ENCODE data around the gene PDE11A.

PDE11A gene

DNA sequence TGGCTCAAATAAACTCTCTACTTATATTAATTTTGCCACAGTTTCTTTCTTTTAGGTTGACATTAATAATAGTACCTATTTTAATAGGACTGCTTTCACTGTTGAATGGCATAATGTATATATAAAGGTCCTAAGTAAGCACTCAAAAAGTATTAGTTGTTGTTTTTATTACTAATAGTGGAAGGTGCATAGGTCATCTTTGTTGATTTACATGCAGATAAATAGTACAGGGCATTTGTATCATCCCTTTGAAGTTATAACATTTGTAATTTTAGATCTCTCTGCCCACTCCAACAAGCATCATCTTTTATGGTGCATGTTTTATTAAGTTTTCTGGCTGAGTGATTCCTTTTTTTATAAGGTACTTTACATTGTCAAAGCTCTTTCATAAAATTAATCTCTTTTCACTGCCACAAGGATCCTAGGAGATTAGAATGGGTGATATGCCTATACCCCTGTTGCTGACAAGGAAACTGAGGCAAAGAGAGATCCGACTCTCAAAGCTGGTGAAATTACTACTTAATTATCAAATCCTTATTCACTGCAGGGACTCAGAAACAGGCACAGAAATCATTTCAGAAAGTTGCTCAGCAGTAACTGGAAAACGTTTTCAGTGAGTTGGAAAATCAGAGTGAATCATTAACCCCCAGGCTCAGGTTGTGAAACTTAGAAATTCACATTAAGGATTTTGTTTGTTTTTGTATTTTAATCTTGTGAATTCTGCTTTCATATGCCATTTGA, 380.4 kb downstream of the PDE11A start:
- H3K27me3 ChIP-seq (ENCODE audit: low read depth, low read length): no peaks in the 10 kb centered on the region
- no peaks in the 10 kb centered on the region for H3K9me3 ChIP-seq (ENCODE audit: insufficient read depth, low read length)
- H3K4me2 ChIP-seq (ENCODE audit: low read length): no peak overlapping the region
- H4K20me1 ChIP-seq (ENCODE audit: insufficient read depth, low read length): no peaks in the 10 kb centered on the region
- H3K4me3 ChIP-seq (ENCODE audit: low read length): no peak overlapping the region
- TF ChIP-seq, protein P1, sequence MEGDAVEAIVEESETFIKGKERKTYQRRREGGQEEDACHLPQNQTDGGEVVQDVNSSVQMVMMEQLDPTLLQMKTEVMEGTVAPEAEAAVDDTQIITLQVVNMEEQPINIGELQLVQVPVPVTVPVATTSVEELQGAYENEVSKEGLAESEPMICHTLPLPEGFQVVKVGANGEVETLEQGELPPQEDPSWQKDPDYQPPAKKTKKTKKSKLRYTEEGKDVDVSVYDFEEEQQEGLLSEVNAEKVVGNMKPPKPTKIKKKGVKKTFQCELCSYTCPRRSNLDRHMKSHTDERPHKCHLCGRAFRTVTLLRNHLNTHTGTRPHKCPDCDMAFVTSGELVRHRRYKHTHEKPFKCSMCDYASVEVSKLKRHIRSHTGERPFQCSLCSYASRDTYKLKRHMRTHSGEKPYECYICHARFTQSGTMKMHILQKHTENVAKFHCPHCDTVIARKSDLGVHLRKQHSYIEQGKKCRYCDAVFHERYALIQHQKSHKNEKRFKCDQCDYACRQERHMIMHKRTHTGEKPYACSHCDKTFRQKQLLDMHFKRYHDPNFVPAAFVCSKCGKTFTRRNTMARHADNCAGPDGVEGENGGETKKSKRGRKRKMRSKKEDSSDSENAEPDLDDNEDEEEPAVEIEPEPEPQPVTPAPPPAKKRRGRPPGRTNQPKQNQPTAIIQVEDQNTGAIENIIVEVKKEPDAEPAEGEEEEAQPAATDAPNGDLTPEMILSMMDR (IDR thresholded peaks at IDR 0.05; ENCODE audit: low read depth, low read length): no peak
- no peak for TF ChIP-seq EZH2phosphoT487 (IDR thresholded peaks at IDR 0.05; ENCODE audit: low read depth)
- H3K27ac ChIP-seq (ENCODE audit: low read length): no peak overlapping the region
- no peaks in the 10 kb centered on the region for H3K36me3 ChIP-seq (replicated peaks; ENCODE audit: low read depth, low read length)
- H3K9ac ChIP-seq (ENCODE audit: low read length): no peak overlapping the region
- no peak overlapping the region for H2AFZ ChIP-seq (ENCODE audit: low read depth, low read length)
- H3K4me1 ChIP-seq (ENCODE audit: low read length): peaks cover 5% of the 10 kb centered on the region
- H3K79me2 ChIP-seq (ENCODE audit: low read length): no peaks in the 10 kb centered on the region

- H3K9ac ChIP-seq (ENCODE audit: low read length): no peak overlapping the region
These were observed 381.4 kb downstream of the PDE11A start for GRCh38 chr2:177691177-177691576.

GRCh38 chr2:177689623-177690022, 383.0 kb downstream of the PDE11A start:
- TF ChIP-seq, protein P1 (IDR thresholded peaks at IDR 0.05; ENCODE audit: low read depth, low read length): no peak
- TF ChIP-seq EZH2phosphoT487 (IDR thresholded peaks at IDR 0.05; ENCODE audit: low read depth): no peak
- no peaks in the 10 kb centered on the region for H3K27me3 ChIP-seq (ENCODE audit: low read depth, low read length)
- H3K36me3 ChIP-seq (replicated peaks; ENCODE audit: low read depth, low read length): no peaks in the 10 kb centered on the region
- no peak overlapping the region for H3K27ac ChIP-seq (ENCODE audit: low read length)
- H3K9me3 ChIP-seq (ENCODE audit: insufficient read depth, low read length): no peaks in the 10 kb centered on the region
- H3K4me1 ChIP-seq (ENCODE audit: low read length): peaks cover 5% of the 10 kb centered on the region
- H4K20me1 ChIP-seq (ENCODE audit: insufficient read depth, low read length): no peaks in the 10 kb centered on the region
- H3K4me3 ChIP-seq (ENCODE audit: low read length): no peak overlapping the region
- H3K9ac ChIP-seq (ENCODE audit: low read length): no peak overlapping the region
- no peak overlapping the region for H2AFZ ChIP-seq (ENCODE audit: low read depth, low read length)
- no peaks in the 10 kb centered on the region for H3K79me2 ChIP-seq (ENCODE audit: low read length)
- H3K4me2 ChIP-seq (ENCODE audit: low read length): no peak overlapping the region

More at GRCh38 chr2:177691177-177691576, 381.4 kb downstream of the PDE11A start:
- H3K4me2 ChIP-seq (ENCODE audit: low read length): no peak overlapping the region
- H3K27me3 ChIP-seq (ENCODE audit: low read depth, low read length): no peaks in the 10 kb centered on the region
- H3K4me1 ChIP-seq (ENCODE audit: low read length): peaks cover 5% of the 10 kb centered on the region
- no peak overlapping the region for H2AFZ ChIP-seq (ENCODE audit: low read depth, low read length)
- TF ChIP-seq, protein P1 (IDR thresholded peaks at IDR 0.05; ENCODE audit: low read depth, low read length): no peak
- no peak for TF ChIP-seq EZH2phosphoT487 (IDR thresholded peaks at IDR 0.05; ENCODE audit: low read depth)
- H3K79me2 ChIP-seq (ENCODE audit: low read length): no peaks in the 10 kb centered on the region
- H3K4me3 ChIP-seq (ENCODE audit: low read length): no peak overlapping the region
- no peaks in the 10 kb centered on the region for H4K20me1 ChIP-seq (ENCODE audit: insufficient read depth, low read length)
- no peaks in the 10 kb centered on the region for H3K36me3 ChIP-seq (replicated peaks; ENCODE audit: low read depth, low read length)
- H3K9me3 ChIP-seq (ENCODE audit: insufficient read depth, low read length): no peaks in the 10 kb centered on the region
- no peak overlapping the region for H3K27ac ChIP-seq (ENCODE audit: low read length)

GRCh38 chr2:177688844-177689243, 383.7 kb downstream of the PDE11A start:
- Histone ChIP-seq H3K9ac (ENCODE audit: low read length) (no peak overlapping the region), H3K79me2 (ENCODE audit: low read length) (no peaks in the 10 kb centered on the region), H3K4me3 (ENCODE audit: low read length) (no peak overlapping the region), H3K4me1 (ENCODE audit: low read length) (peaks cover 5% of the 10 kb centered on the region), H2AFZ (ENCODE audit: low read depth, low read length) (no peak overlapping the region), H3K27me3 (ENCODE audit: low read depth, low read length) (no peaks in the 10 kb centered on the region), H3K9me3 (ENCODE audit: insufficient read depth, low read length) (no peaks in the 10 kb centered on the region), H3K36me3 (replicated peaks; ENCODE audit: low read depth, low read length) (no peaks in the 10 kb centered on the region), H3K27ac (ENCODE audit: low read length) (no peak overlapping the region), H3K4me2 (ENCODE audit: low read length) (no peak overlapping the region), H4K20me1 (ENCODE audit: insufficient read depth, low read length) (no peaks in the 10 kb centered on the region)
- TF ChIP-seq, protein P1 (IDR thresholded peaks at IDR 0.05; ENCODE audit: low read depth, low read length): no peak
- no peak for TF ChIP-seq EZH2phosphoT487 (IDR thresholded peaks at IDR 0.05; ENCODE audit: low read depth)
